IMR-90 (cell line): Measurements from ENCODE around the gene MAMLD1. TPM values are rescaled to one million over a fixed set of nuclear protein-coding genes. Genes with fewer than 3 reads are reported as not detected.

Experiments
- ATAC-seq: fragments of 200-7000 bp; cut with Tn5 transposase; 2 replicates; pipeline ENCODE4 v1.9.1; 2020; ENCODE audit warnings: low read depth, mild to moderate bottlenecking, moderate library complexity
- BruUV-seq: library from RNA; stranded (reverse); fragments of 400-500 nt; replicated peaks from 2 replicates; lab custom pipeline; 2021; lab: Mats Ljungman, UMichigan
- CTCF ChIA-PET: fragments of 300-600 bp; formaldehyde crosslinking; extraction: SDS; loops from one replicate; lab custom pipeline; 2021; ENCODE audit warnings: antibody characterized with exemption; lab: Yijun Ruan, JAX
- POLR2A ChIA-PET: fragments of 300-600 bp; sonication (Branson Sonifier 250); formaldehyde crosslinking; loops from one replicate; lab custom pipeline; 2022; ENCODE audit warnings: antibody characterized with exemption; ENCODE audit not compliant: unreplicated experiment; lab: Charles Lee
- DNase-seq: peaks from one replicate; pipeline ENCODE4 v3.0.0; 2013
- H2AFZ ChIP-seq: replicated peaks from 2 replicates; pipeline ENCODE3; 2013; ENCODE audit warnings: low read length, mild to moderate bottlenecking; ENCODE audit not compliant: poor library complexity
- H2AK5ac ChIP-seq: 2 replicates; pipeline ENCODE4 v1.6.1; 2013; ENCODE audit warnings: low read depth, low read length, inconsistent platforms
- H2AK9ac ChIP-seq: replicated peaks from 2 replicates; pipeline ENCODE3; 2013; ENCODE audit warnings: mild to moderate bottlenecking, low read depth, low read length, moderate library complexity; ENCODE audit not compliant: poor library complexity
- H2BK120ac ChIP-seq: 2 replicates; pipeline ENCODE4 v1.6.1; 2013; ENCODE audit warnings: low read depth, low read length, inconsistent platforms
- H2BK15ac ChIP-seq: 3 replicates; pipeline ENCODE4 v1.6.1; 2013; ENCODE audit warnings: low read depth, low read length, inconsistent platforms
- H2BK20ac ChIP-seq: 2 replicates; pipeline ENCODE4 v1.6.1; 2013; ENCODE audit warnings: low read depth, mild to moderate bottlenecking, inconsistent platforms, low read length, moderate library complexity
- H2BK5ac ChIP-seq: 2 replicates; pipeline ENCODE4 v1.6.1; 2013; ENCODE audit warnings: mild to moderate bottlenecking, low read depth, low read length, inconsistent platforms; ENCODE audit not compliant: poor library complexity, severe bottlenecking
- H3K14ac ChIP-seq: replicated peaks from 2 replicates; pipeline ENCODE4 v1.6.1; 2013; ENCODE audit warnings: low read depth, low read length, inconsistent platforms
- H3K18ac ChIP-seq: 2 replicates; pipeline ENCODE4 v1.6.1; 2013; ENCODE audit warnings: low read depth, low read length, control low read depth
- H3K23ac ChIP-seq: 2 replicates; pipeline ENCODE4 v1.6.1; 2013; ENCODE audit warnings: low read depth, low read length, inconsistent platforms
- H3K27ac ChIP-seq: 2 replicates; pipeline ENCODE4 v1.5.1; 2013; ENCODE audit warnings: mild to moderate bottlenecking, control low read depth, low read length; ENCODE audit not compliant: insufficient read depth
- H3K27me3 ChIP-seq: 2 replicates; pipeline ENCODE4 v1.6.1; 2013; ENCODE audit warnings: low read length; ENCODE audit not compliant: control insufficient read depth, insufficient read depth
- H3K36me3 ChIP-seq: 2 replicates; pipeline ENCODE4 v1.6.1; 2013; ENCODE audit warnings: low read length, mixed read lengths; ENCODE audit not compliant: control insufficient read depth, insufficient read depth
- H3K4ac ChIP-seq: 2 replicates; pipeline ENCODE4 v1.6.1; 2013; ENCODE audit warnings: low read depth, low read length, inconsistent platforms
- H3K4me1 ChIP-seq: 2 replicates; pipeline ENCODE4 v1.6.1; 2013; ENCODE audit warnings: low read length, mixed read lengths; ENCODE audit not compliant: control insufficient read depth, insufficient read depth
- H3K4me2 ChIP-seq: 2 replicates; pipeline ENCODE4 v1.6.1; 2013; ENCODE audit warnings: low read depth, mild to moderate bottlenecking, control low read depth, low read length, moderate library complexity
- H3K4me3 ChIP-seq: 2 replicates; pipeline ENCODE4 v1.5.1; 2013; ENCODE audit warnings: low read depth, mild to moderate bottlenecking, control low read depth, low read length, moderate library complexity; ENCODE audit not compliant: insufficient read depth
- H3K56ac ChIP-seq: 2 replicates; pipeline ENCODE4 v1.6.1; 2013; ENCODE audit warnings: low read length, inconsistent platforms; ENCODE audit not compliant: insufficient read depth; ENCODE audit errors: extremely low read depth
- H3K79me1 ChIP-seq, 2 experiments: 2 replicates each; pipeline ENCODE4 v1.6.1; 2013; ENCODE audit warnings: low read length in 2 of 2, inconsistent platforms in 1 of 2, low read depth in 1 of 2
- H3K9ac ChIP-seq: 2 replicates; pipeline ENCODE4 v1.6.1; 2013; ENCODE audit warnings: low read depth, low read length, control low read depth
- H3K9me1 ChIP-seq: 2 replicates; pipeline ENCODE4 v1.6.1; 2013; ENCODE audit warnings: low read length, inconsistent platforms; ENCODE audit not compliant: insufficient read depth
- H3K9me3 ChIP-seq: 2 replicates; pipeline ENCODE4 v1.6.1; 2013; ENCODE audit warnings: low read length; ENCODE audit not compliant: control insufficient read depth, insufficient read depth
- H4K20me1 ChIP-seq: 2 replicates; pipeline ENCODE4 v1.6.1; 2013; ENCODE audit warnings: low read length, inconsistent platforms; ENCODE audit not compliant: insufficient read depth
- H4K5ac ChIP-seq: 2 replicates; pipeline ENCODE4 v1.6.1; 2013; ENCODE audit warnings: mild to moderate bottlenecking, low read depth, low read length, control low read depth
- H4K8ac ChIP-seq, 2 experiments: 2 replicates each; pipeline ENCODE4 v1.6.1; 2013; ENCODE audit warnings: low read depth in 2 of 2, low read length in 2 of 2, control low read depth in 1 of 2, inconsistent platforms in 1 of 2
- H4K91ac ChIP-seq: 2 replicates; pipeline ENCODE4 v1.6.1; 2013; ENCODE audit warnings: low read depth, low read length, inconsistent platforms; ENCODE audit not compliant: insufficient read depth
- BHLHE40 ChIP-seq: fragments of 150-350 bp; IDR thresholded peaks from 2 replicates; pipeline ENCODE4 v1.6.1; 2016; ENCODE audit warnings: mild to moderate bottlenecking, low read depth, low read length
- CEBPB ChIP-seq: IDR thresholded peaks from 2 replicates; pipeline ENCODE4 v1.6.1; 2012; ENCODE audit warnings: low read depth, low read length, improper control_type of control experiment
- CHD1 ChIP-seq: IDR thresholded peaks from 2 replicates; pipeline ENCODE4 v1.6.1; 2012; ENCODE audit warnings: low read depth, low read length, improper control_type of control experiment
- CTCF ChIP-seq: conservative IDR thresholded peaks from 2 replicates; pipeline ENCODE4 v1.5.1; 2012; ENCODE audit warnings: mild to moderate bottlenecking, low read depth, low read length, improper control_type of control experiment
- ELK1 ChIP-seq: fragments of 150-350 bp; IDR thresholded peaks from 2 replicates; pipeline ENCODE4 v1.6.1; 2016; ENCODE audit warnings: low read depth, mild to moderate bottlenecking, low read length, moderate library complexity, borderline replicate concordance
- FOS ChIP-seq: fragments of 150-350 bp; IDR thresholded peaks from 2 replicates; pipeline ENCODE4 v1.6.1; 2016; ENCODE audit warnings: low read depth, low read length
- MAFK ChIP-seq: IDR thresholded peaks from 2 replicates; pipeline ENCODE4 v1.6.1; 2012; ENCODE audit warnings: low read depth, low read length, improper control_type of control experiment
- MAZ ChIP-seq: IDR thresholded peaks from 2 replicates; pipeline ENCODE4 v1.6.1; 2012; ENCODE audit warnings: low read depth, mild to moderate bottlenecking, low read length, improper control_type of control experiment, moderate library complexity, borderline replicate concordance
- MXI1 ChIP-seq: IDR thresholded peaks from 2 replicates; pipeline ENCODE4 v1.6.1; 2012; ENCODE audit warnings: low read depth, mild to moderate bottlenecking, low read length, moderate library complexity, borderline replicate concordance
- NFE2L2 ChIP-seq: fragments of 150-350 bp; IDR thresholded peaks from 2 replicates; pipeline ENCODE4 v1.6.1; 2016; ENCODE audit warnings: low read depth, mild to moderate bottlenecking, low read length
- POLR2A ChIP-seq: IDR thresholded peaks from 2 replicates; pipeline ENCODE4 v1.6.1; 2012; ENCODE audit warnings: mild to moderate bottlenecking, low read depth, low read length
- RAD21 ChIP-seq: IDR thresholded peaks from 2 replicates; pipeline ENCODE4 v1.6.1; 2012; ENCODE audit warnings: low read length, improper control_type of control experiment
- RCOR1 ChIP-seq: IDR thresholded peaks from 2 replicates; pipeline ENCODE4 v1.6.1; 2012; ENCODE audit warnings: mild to moderate bottlenecking, low read length, improper control_type of control experiment; ENCODE audit not compliant: insufficient replicate concordance
- RFX5 ChIP-seq: IDR thresholded peaks from 2 replicates; pipeline ENCODE4 v1.8.0; 2012; ENCODE audit warnings: low read depth, mild to moderate bottlenecking, low read length, moderate library complexity
- SMC3 ChIP-seq: fragments of 150-350 bp; IDR thresholded peaks from 2 replicates; pipeline ENCODE4 v1.6.1; 2016; ENCODE audit warnings: low read depth, mild to moderate bottlenecking, antibody characterized with exemption, low read length, moderate library complexity
- USF2 ChIP-seq: fragments of 150-350 bp; IDR thresholded peaks from 2 replicates; pipeline ENCODE4 v1.6.1; 2017; ENCODE audit warnings: mild to moderate bottlenecking, antibody characterized with exemption, low read length, low read depth
- WGBS, 2 experiments: methylation state at CpG; one replicate each; pipeline versions ENCODE4 v1.1.5 to v1.1.7; 2013; ENCODE audit warnings: missing lambda C conversion rate in 2 of 2; ENCODE audit not compliant: insufficient read length in 1 of 2; ENCODE audit errors: extremely low coverage in 2 of 2; 5-methylcytosine and 5-hydroxymethylcytosine counted together
- dilution Hi-C: fragments of 300-500 bp; cut with HindIII; formaldehyde crosslinking; loops from one replicate; pipeline ENCODE4 v1.14.3; 2018; ENCODE audit warnings: low sequenced_read_pairs; ENCODE audit not compliant: unreplicated experiment
- in situ Hi-C: fragments of 300-500 bp; cut with MboI; formaldehyde crosslinking; loops from 3 replicates; pipeline ENCODE4 v1.14.3; 2019; ENCODE audit warnings: low sequenced_read_pairs, inconsistent platforms, mixed read lengths
- intact Hi-C: fragments of 100-400 bp; cut with micrococcal nuclease; formaldehyde crosslinking; loops from 2 replicates; pipeline ENCODE4 v1.10.0; 2022
- polyA plus RNA-seq, 3 experiments: library from polyadenylated mRNA; depleted of rRNA; stranded (reverse); fragments of >200 nt; gene quantifications; 2 replicates each; pipeline ENCODE4 v1.2.3, GENCODE V29; 2012; ENCODE audit warnings: low replicate concordance in 1 of 3
- total RNA-seq: library from RNA; depleted of rRNA; stranded (reverse); fragments of >200 nt; gene quantifications from 2 replicates; pipeline ENCODE4 v1.2.3, GENCODE V29; 2012

The MAMLD1 gene
- total and polyA plus RNA-seq, 2 of the 4 experiments (the other 2 are of a cell fraction), result 1.4 to 11.0 TPM

- H3K23ac ChIP-seq, result no peak overlapping the region
- H4K8ac ChIP-seq, result no peak overlapping the region
- no peak overlapping the region for H3K27ac ChIP-seq
- intact Hi-C loops (no loop called here), in situ Hi-C loops (no loop called here), dilution Hi-C loops (no loop called here)
- TF ChIP-seq RAD21 (no peak), MXI1 (no peak), CTCF (no peak), CEBPB (no peak), NFE2L2 (no peak), USF2 (no peak), FOS (no peak), MAZ (no peak), ELK1 (no peak), RCOR1 (no peak), BHLHE40 (no peak), CHD1 (no peak), MAFK (no peak), SMC3 (no peak), POLR2A (no peak), RFX5 (no peak)
- ChIA-PET POLR2A (no interaction called here), CTCF (no interaction called here)
- ATAC-seq, result no peak
- no peak overlapping the region for H2BK20ac ChIP-seq
- no peak overlapping the region for H3K18ac ChIP-seq
- H3K4me2 ChIP-seq, result no peak overlapping the region
- no peak overlapping the region for H2AFZ ChIP-seq
- no peak overlapping the region for H3K9ac ChIP-seq
- H3K9me3 ChIP-seq, result no peaks in the 10 kb centered on the region
- WGBS, 2 experiments, result 79% methylated on average over 5 of the region's 14 CpGs; no CpG with 5 or more reads in 1 of the 2 experiments
- H3K4me3 ChIP-seq, result no peak overlapping the region
- no peak overlapping the region for H2BK120ac ChIP-seq
- H2AK9ac ChIP-seq, result no peak overlapping the region
- BruUV-seq, result no TSS peak
- no peak overlapping the region for H2BK5ac ChIP-seq
- no peak overlapping the region for H2AK5ac ChIP-seq
- no peak for DNase-seq
- H3K27me3 ChIP-seq, result no peaks in the 10 kb centered on the region
- H2BK15ac ChIP-seq, result no peak overlapping the region
- no peaks in the 10 kb centered on the region; the same call in 1 of the 2 replicates for H3K9me1 ChIP-seq
- no peaks in the 10 kb centered on the region for H4K20me1 ChIP-seq
- H3K4me1 ChIP-seq, result peaks cover 6% of the 10 kb centered on the region
- H3K14ac ChIP-seq, result no peak overlapping the region
- H4K91ac ChIP-seq, result no peak overlapping the region
- no peak overlapping the region for H4K5ac ChIP-seq
- peaks cover 5% of the 10 kb centered on the region; the same call in 1 of the 2 replicates for H3K36me3 ChIP-seq
- no peak overlapping the region for H3K4ac ChIP-seq
- H3K56ac ChIP-seq, result no peak overlapping the region
- H3K79me1 ChIP-seq, result no peaks in the 10 kb centered on the region
Observed at GRCh38 chrX:150512461-150512901, 149.4 kb downstream of the MAMLD1 start.
